GM21381 (cell line): ENCODE results near the gene MED9.

Source experiments
- ATAC-seq: cut with Tn5 transposase; IDR thresholded peaks from one replicate; pipeline ENCODE4 v1.9.1; 2021; ENCODE audit warnings: mild to moderate bottlenecking, moderate library complexity; ENCODE audit not compliant: unreplicated experiment

Gene MED9

DNA sequence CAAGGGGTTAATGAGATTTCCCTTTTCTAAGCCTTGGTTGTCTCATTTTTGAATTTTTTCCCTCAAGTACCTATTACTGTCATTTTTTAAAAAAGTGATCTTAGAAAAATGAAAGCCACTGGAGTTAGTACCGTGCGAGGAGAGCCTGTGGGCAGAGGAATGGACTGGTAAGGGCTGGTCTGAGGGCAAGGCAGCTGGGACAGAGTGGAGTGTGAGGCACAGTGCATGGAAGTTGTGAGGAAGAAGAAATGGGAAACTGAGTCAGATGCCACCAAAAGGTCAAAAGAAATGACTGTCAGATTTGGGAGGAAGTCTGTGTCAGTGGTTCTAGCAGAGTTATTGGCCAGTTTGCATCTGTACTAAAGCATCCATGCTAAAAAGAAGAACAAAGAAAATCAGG, 11.2 kb downstream of the MED9 start:
- no peak for ATAC-seq

DNA sequence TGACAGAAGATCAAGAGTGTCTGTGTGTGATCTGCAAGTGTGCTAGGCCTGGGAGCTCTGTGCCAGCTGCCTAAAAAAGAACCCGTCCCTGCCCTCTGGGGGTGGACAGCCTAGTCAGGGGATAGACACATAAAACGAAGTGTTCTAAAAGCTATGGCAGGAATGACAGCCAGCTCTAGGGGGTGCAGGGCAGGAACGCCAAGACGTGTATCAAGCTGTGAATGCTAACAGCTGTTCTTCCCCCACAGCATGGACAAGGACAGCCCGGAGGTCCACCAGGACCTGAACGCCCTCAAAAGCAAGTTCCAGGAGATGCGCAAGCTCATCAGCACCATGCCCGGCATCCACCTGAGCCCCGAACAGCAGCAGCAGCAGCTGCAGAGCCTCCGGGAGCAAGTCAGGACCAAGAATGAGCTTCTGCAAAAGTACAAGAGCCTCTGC, 14.3 kb downstream of the MED9 start:
- no peak for ATAC-seq

DNA sequence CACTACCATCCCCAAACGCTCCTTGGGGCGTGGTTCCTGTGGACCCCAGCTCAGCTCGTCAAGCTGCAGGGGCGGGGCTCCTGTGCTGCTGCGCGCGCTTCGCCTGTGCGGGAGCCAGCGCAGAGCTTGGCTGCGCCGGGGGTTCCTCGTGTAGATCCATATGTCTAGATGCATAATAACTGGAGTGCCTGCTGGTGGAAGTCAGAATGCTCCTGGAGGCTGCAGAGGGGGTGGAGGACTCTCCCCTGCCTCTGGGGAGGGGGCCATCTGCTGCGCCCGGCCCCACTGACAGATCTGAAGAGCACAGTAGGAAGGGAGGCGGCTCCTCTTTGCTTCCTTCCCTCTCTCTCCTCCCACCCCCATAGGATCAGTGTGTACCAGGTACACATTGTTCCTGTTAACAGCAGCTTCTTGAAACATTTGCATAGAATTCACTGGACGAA, 14.8 kb downstream of the MED9 start:
- ATAC-seq = no peak

GRCh38 chr17:17492085-17492484, 15.3 kb downstream of the MED9 start:
- no peak for ATAC-seq

- no peak for ATAC-seq
Measured at GRCh38 chr17:17492571-17492970, 15.8 kb downstream of the MED9 start.

- no peak for ATAC-seq
Measured at GRCh38 chr17:17493249-17493985, 16.6 kb downstream of the MED9 start.

DNA sequence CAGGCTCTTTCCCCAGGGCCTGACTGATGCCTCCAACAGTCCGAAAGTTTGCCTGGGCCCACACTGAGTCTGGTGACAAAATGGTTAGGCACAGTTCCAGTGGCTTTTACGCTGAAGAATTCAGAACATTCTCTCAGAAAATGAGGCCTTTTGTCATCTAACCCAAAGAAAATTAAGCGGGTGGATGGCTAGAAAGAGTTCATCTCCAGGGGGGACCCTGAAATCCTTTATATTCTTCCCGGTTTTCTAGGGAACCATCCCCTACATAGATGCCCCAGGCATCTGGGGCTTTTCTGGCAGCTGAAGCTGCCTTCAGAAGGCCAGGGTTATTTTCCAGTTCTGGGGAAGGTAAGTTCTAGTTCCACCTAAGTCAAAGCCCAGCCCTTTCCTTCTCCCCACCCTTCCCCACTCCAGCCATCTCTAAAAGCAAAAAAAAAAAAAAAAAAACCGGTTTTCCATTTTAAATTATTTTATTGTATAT, 17.2 kb downstream of the MED9 start:
- ATAC-seq = no peak

- ATAC-seq = no peak
Measured at GRCh38 chr17:17494499-17494869, 17.7 kb downstream of the MED9 start.

GRCh38 chr17:17494870-17495535, 18.2 kb downstream of the MED9 start:
- no peak for ATAC-seq

DNA sequence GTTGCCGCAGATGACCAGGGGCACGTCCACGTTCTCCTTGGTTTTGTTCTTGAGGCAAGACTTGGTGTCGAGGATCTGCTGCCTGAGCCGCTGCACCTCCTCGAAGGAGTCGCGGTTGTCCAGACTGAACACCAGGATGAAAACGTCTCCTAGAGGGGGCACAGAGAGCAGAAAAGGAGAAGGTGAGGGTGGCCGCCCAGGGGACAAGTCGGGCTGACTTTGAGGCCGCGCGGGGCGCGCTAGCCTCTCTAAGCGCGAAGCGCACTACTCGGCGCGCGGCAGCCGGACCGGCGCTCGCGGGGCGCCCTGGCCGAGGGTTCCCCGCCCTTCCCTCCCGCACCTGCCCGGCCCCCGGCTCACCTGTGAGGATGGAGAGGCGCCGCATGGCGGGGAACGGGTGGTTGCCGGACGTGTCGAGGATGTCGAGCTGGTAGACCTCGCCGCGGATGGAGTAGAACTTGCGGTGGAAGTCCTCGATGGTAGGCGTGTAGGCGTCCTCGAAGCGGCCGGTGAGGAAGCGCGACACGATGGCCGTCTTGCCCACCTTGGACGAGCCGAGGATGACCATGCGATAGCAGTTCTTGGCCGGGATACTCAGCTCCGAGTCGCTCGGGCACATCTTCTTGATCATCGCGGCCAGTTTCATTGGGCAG, 18.9 kb downstream of the MED9 start:
- no peak for ATAC-seq

GRCh38 chr17:17496189-17497064, 19.6 kb downstream of the MED9 start, which contains the start of gene RASD1:
RASD1 (minus strand) TSS chr17:17496395; CDS start chr17:17496181, 214 bp downstream.
- ATAC-seq = no peak

GRCh38 chr17:17497065-17497844, 20.5 kb downstream of the MED9 start:
- no peak for ATAC-seq

DNA sequence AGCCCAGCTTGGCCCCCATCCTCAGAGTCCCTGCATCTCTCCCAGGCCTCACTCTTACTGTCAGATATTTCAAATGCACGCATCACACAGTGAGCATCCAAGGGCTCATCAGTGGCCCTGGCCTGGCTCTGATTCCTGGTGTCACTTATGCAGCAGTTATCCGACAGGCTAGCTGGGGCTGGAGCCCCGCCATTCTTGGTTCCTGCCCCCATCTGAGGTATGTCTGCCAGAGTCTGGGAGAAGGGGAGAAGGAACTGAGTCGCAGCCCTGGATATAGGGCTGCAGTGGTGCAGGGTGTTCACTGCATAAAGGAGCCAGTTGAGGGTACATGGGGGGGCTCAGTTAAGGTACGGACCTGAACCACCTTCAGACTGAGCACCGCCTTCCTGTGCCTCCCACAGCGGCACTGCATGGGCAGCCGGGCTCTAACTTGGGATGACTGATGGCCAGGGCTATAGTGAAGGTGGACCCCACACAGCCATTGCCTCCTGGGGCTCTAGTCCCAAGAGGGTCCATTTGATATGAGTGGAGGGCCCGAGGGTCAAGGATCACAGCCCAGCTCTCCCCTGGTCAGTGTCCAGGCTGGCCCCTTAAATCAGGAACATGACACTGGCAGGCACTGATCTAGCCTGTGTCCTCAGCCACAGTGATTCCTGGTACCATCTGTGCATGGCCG, 21.2 kb downstream of the MED9 start:
- no peak for ATAC-seq

DNA sequence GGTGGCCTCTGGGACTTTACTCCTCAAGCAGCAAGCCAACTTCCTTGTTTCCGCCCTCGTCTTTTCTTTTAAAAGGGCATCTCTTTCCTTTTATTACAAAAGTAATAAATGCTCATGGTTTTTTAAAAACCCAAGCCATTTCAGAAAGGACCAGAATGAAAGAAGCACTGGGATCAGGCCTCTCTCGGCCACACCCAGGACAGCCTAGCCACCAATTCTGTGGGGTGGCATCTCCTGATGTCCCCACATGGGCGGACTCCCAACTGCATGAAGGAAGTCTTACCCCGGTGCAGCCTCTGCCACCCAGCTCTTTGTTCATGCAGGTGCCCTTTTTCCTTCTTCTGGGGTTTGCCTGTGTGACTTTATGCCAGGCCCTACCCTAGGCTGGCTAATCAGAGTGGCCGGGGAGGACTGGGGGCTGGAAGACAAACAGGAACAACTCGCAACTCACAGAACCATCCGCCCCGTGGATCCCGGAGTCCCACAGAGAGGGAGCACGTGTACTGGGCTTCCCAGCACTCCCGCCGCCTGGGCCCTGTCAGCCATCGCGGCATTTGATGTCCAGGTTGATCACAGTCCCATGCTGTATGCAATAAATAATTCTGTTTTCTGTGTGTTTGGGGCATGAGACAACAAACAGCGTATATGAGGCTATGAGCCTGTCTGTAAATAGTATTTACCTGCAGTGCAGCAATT, 22.0 kb downstream of the MED9 start:
- ATAC-seq = no peak

GRCh38 chr17:17499402-17500145, 22.8 kb downstream of the MED9 start:
- ATAC-seq = no peak

DNA sequence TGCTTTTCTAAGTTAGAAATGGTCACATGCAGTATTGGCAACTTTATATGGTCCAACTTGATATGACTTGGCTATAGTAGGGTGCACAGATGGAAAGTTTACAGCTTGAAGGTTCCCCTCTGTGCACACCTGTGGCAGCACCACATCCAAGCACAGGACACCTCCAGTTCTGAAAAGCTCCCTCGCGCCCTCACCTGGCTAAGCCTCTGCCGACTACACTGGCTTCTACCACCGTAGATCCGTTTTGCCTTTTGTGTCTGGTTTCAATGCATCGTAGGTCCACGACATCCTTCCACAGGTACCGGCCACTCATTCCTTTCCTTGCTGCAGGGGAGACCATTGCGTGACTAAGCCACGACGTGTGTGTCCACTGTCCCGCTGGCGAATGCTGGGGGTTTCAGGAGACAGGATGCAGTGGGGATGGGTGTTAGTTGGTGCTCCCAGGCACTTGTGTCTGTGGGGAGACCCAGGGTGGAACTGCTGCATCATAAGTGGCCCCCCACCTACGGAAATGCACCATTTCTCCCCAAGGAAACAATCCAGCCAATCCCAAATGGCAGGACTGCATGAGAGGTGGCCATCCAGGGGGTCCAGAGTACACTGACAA, 24.3 kb downstream of the MED9 start:
- ATAC-seq = no peak

GRCh38 chr17:17502741-17503565, 26.2 kb downstream of the MED9 start:
- ATAC-seq = no peak
